Fibroblast of pulmonary artery (primary cell): ENCODE measurements around the gene SETDB1.
"Not testable (repeated sequence)": the region's sequence is repeated elsewhere in the genome, so short reads cannot be mapped to it uniquely, and the experiment has no call there.

ENCODE experiments used
- DNase-seq: peaks from one replicate; pipeline ENCODE4 v3.0.0-alpha.2; 2010; ENCODE audit warnings: low read depth
- H3K4me3 ChIP-seq: replicated peaks from 2 replicates; pipeline ENCODE4 v1.5.1; 2011; ENCODE audit warnings: low read depth, mild to moderate bottlenecking, control low read depth, low read length, moderate library complexity
- TF ChIP-seq, protein P1 (sequence below): IDR thresholded peaks from 2 replicates; pipeline ENCODE4 v1.5.1; 2011; ENCODE audit warnings: mild to moderate bottlenecking, control low read depth, low read length, inconsistent platforms; ENCODE audit errors: missing control alignments

The SETDB1 gene

DNA sequence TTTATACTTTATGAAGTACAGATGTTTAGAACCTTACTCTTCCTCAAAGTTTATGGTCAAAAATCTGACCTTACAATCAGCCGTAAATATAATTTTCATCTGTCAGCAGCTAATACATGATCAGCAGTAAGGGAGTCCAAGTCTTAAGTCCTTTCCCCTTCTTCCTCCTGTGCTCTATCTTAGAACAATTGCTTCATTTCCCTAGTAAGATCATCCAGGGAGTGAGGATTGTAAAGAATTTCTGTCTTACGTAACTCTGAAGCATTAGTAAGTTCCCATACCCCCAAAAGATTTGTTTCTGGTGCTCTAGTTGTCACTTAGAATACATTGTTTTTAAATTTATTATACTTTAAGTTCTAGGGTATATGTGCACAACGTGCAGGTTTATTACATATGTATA, 2.1 kb downstream of the SETDB1 start:
- TF ChIP-seq, protein P1, sequence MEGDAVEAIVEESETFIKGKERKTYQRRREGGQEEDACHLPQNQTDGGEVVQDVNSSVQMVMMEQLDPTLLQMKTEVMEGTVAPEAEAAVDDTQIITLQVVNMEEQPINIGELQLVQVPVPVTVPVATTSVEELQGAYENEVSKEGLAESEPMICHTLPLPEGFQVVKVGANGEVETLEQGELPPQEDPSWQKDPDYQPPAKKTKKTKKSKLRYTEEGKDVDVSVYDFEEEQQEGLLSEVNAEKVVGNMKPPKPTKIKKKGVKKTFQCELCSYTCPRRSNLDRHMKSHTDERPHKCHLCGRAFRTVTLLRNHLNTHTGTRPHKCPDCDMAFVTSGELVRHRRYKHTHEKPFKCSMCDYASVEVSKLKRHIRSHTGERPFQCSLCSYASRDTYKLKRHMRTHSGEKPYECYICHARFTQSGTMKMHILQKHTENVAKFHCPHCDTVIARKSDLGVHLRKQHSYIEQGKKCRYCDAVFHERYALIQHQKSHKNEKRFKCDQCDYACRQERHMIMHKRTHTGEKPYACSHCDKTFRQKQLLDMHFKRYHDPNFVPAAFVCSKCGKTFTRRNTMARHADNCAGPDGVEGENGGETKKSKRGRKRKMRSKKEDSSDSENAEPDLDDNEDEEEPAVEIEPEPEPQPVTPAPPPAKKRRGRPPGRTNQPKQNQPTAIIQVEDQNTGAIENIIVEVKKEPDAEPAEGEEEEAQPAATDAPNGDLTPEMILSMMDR, result no peak
- H3K4me3 ChIP-seq, result no peak overlapping the region
- DNase-seq, result peak; percentile 67

DNA sequence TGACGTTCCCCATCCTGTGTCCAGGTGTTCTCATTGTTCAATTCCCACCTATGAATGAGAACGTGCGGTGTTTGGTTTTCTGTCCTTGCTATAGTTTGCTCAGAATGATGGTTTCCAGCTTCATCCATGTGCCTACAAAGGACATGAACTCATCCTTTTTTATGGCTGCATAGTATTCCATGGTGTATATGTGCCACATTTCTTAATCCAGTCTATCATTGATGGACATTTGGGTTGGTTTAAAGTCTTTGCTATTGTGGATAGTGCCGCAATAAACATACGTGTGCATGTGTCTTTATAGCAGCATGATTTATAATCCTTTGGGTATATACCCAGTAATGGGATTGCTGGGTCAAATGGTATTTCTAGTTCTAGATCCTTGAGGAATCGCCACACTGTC, 2.6 kb downstream of the SETDB1 start:
- DNase-seq, H3K4me3 ChIP-seq: not testable (repeated sequence)

DNA sequence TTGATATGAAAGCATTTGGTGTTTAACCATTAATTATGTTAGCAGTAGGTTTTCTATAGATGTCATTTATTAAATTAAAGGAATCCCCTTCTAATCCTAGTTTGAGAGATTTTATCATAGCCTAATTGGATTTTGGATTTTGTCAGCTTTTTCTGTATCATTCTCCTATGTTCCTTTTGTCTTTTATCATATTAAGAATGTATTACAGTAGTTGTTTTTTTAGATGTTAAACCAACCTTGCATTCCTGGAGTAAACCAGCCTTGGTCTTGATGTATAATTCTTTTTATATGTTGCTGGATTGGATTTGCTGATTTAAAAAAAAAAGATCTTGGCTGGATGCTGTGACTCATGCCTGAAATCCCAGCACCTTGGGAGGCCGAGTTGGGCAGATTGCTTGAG, 5.6 kb downstream of the SETDB1 start:
- DNase-seq, result peak; percentile 37
- no peak overlapping the region for H3K4me3 ChIP-seq
- TF ChIP-seq, protein P1, result no peak

DNA sequence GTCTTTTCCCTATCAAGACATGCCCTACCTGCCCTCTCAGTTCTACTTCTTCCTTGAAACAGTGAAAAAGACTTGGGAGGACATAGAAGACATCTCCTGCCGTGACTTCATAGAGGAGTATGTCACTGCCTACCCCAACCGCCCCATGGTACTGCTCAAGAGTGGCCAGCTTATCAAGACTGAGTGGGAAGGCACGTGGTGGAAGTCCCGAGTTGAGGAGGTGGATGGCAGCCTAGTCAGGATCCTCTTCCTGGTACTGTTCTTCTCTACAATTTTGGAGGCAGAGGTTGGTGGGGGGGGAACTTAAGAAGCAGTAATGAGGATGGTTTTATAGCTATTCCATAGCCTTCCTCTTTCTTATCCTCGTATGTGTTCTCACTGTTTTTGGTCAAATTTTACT, 18.7 kb downstream of the SETDB1 start:
- TF ChIP-seq, protein P1, result no peak
- no peak for DNase-seq
- H3K4me3 ChIP-seq, result no peak overlapping the region

DNA sequence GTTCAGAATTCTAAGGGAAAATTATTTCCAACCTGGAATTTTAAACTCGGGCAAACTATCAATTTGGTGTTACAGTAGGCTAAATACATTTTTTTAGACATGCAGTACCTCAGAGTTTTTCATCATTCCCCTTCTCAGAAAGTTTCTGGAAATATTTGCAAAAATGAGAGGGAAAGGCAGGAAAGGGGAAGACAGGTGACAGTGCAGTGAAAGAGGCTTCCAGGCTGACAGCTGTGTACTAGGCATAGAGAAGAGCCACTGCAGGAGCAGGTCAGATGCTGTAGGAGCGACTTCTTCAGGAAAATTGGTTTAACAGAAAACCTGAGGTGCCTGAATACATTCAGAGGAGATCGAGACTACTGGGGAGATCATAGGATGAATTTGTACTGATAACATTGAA, 28.5 kb downstream of the SETDB1 start:
- H3K4me3 ChIP-seq, result no peak overlapping the region
- TF ChIP-seq, protein P1, result no peak
- DNase-seq, result no peak

DNA sequence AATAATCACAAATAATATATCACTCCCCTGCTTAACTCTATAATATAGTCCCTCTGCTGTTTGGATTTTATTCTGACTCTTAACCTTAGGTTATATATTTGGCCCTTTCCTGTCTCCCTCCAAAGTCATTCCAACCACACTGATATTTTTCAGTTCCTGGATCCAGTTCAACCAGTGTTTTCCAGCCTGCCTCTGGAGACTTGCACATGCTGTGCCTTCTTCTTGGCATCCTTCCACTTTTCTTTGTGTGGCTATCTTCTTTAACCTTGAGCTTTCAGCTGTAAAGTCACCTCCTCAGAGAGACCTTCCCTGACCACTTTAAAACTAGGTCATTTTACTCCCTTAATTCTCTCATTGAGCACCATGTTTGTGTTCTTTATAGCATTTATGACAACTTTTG, 29.1 kb downstream of the SETDB1 start:
- no peak for DNase-seq
- H3K4me3 ChIP-seq, result no peak overlapping the region
- TF ChIP-seq, protein P1, result no peak

DNA sequence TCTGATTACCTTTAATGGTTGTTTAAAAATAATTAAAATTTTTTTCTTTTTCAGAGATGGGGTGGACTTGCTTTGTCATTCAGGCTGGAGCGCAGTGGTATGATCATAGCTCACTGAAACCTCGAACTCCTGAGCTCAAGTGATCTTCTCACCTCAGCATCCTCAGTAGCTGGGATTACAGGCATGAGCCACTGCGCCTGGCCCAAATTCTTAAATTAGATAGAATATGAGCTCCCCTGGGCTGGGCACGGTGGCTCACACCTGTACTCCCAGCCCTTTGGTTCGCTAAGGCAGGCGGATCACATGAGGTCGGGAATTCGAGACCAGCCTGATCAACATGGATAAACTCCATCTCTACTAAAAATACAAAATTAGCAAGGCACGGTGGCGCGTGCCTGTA, 31.5 kb downstream of the SETDB1 start:
- H3K4me3 ChIP-seq, result no peak overlapping the region
- no peak for DNase-seq
- TF ChIP-seq, protein P1, result no peak

DNA sequence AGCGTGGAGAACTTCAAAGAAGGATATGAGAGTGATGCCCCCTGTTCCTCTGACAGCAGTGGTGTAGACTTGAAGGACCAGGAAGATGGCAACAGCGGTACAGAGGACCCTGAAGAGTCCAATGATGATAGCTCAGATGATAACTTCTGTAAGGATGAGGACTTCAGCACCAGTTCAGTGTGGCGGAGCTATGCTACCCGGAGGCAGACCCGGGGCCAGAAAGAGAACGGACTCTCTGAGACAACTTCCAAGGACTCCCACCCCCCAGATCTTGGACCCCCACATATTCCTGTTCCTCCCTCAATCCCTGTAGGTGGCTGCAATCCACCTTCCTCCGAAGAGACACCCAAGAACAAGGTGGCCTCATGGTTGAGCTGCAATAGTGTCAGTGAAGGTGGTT, 34.5 kb downstream of the SETDB1 start:
- TF ChIP-seq, protein P1, result no peak
- no peak for DNase-seq
- H3K4me3 ChIP-seq, result no peak overlapping the region
